K562 (cell line): Measurements from ENCODE around the gene GFOD2. TPM values are rescaled to one million over a fixed set of nuclear protein-coding genes. Genes with fewer than 3 reads are reported as not detected.

Experiments
- ASH1L ChIP-seq: fragments of 450-650 bp; IDR thresholded peaks from 2 replicates; pipeline ENCODE4 v1.6.1; 2018; ENCODE audit warnings: borderline replicate concordance, mild to moderate bottlenecking, low read depth; ENCODE audit not compliant: partially characterized antibody
- CC2D1A ChIP-seq: fragments of 450-650 bp; IDR thresholded peaks from 2 replicates; pipeline ENCODE4 v1.6.1; 2017; ENCODE audit warnings: mild to moderate bottlenecking
- CSDE1 ChIP-seq, 2 experiments: fragments of 450-650 bp; IDR thresholded peaks; 2 replicates each; pipeline ENCODE4 v1.6.1; 2016; ENCODE audit warnings: mild to moderate bottlenecking in 1 of 2
- POLR2AphosphoS2 ChIP-seq: IDR thresholded peaks from 2 replicates; pipeline ENCODE4 v1.6.1; 2012; ENCODE audit warnings: low read length, improper control_type of control experiment
- PTTG1 ChIP-seq: fragments of 450-650 bp; IDR thresholded peaks from 2 replicates; pipeline ENCODE4 v1.6.1; 2016; ENCODE audit warnings: low read depth, mild to moderate bottlenecking, missing genetic modification characterization, missing compliant biosample characterization
- RBBP5 ChIP-seq: fragments of 200-600 bp; sonication (generic); IDR thresholded peaks from 2 replicates; pipeline ENCODE4 v1.6.1; 2012; ENCODE audit warnings: borderline replicate concordance, mild to moderate bottlenecking, low read length, control low read depth, inconsistent platforms; ENCODE audit not compliant: insufficient read depth, poor library complexity, severe bottlenecking
- RUNX1 ChIP-seq: sonication (generic); IDR thresholded peaks from 2 replicates; pipeline ENCODE4 v1.6.1; 2016; ENCODE audit warnings: antibody characterized with exemption, low read depth
- SIN3A ChIP-seq, 2 experiments: fragments of 150-350 bp in 1 of 2; IDR thresholded peaks; 2 replicates each; pipeline ENCODE4 v1.6.1; 2011 to 2016; ENCODE audit warnings: borderline replicate concordance in 2 of 2, low read depth in 2 of 2, low read length in 2 of 2, mild to moderate bottlenecking in 2 of 2, moderate library complexity in 2 of 2; ENCODE audit not compliant: control insufficient read depth in 1 of 2
- SMARCE1 ChIP-seq: fragments of 450-650 bp; IDR thresholded peaks from 2 replicates; pipeline ENCODE4 v1.7.1; 2016; ENCODE audit warnings: mild to moderate bottlenecking
- ZNF347 ChIP-seq: fragments of 450-650 bp; formaldehyde crosslinking; IDR thresholded peaks from 2 replicates; pipeline ENCODE4 v1.4.0; 2020; ENCODE audit warnings: low read depth, mild to moderate bottlenecking, moderate library complexity
- polyA plus RNA-seq, 8 experiments: library from polyadenylated mRNA; depleted of rRNA in 4 of 8; stranded (reverse) in 5 of 8; unstranded in 3 of 8; fragments of >200 nt; fragmentation: Nextera tagmentation in 2 of 8; fragmentation: Illumina TruSeq in 1 of 8; extraction: Ambion mirVana in 2 of 8; extraction: Trizol in 1 of 8; gene quantifications; 2 replicates each; pipeline versions ENCODE4 v1.2.1 to v1.2.3, GENCODE V29; 2011 to 2014; ENCODE audit warnings: inconsistent platforms in 1 of 8, missing spikeins in 1 of 8
- total RNA-seq, 7 experiments: library from RNA; depleted of rRNA in 6 of 7; stranded (reverse); fragments of >200 nt in 6 of 7; fragmentation: Illumina TruSeq in 2 of 7; extraction: Trizol in 2 of 7; gene quantifications; 2 replicates each; pipeline versions ENCODE4 v1.2.1 to v1.2.3, GENCODE V29; 2011 to 2021; ENCODE audit warnings: low replicate concordance in 1 of 7
- TF ChIP-seq, protein P1 (sequence below): fragments of 200-600 bp; sonication (generic); IDR thresholded peaks from one replicate; pipeline ENCODE4 v1.6.1; 2012; ENCODE audit warnings: mild to moderate bottlenecking, low read depth, low read length, inconsistent platforms
- TF ChIP-seq, protein P2 (sequence below): sonication (generic); formaldehyde crosslinking; IDR thresholded peaks from 2 replicates; pipeline ENCODE4 v1.8.1; 2023; ENCODE audit warnings: mild to moderate bottlenecking, missing genetic modification reagents, moderate library complexity

The GFOD2 gene
- total and polyA plus RNA-seq, 9 of the 15 experiments (the other 6 are each of a cell fraction or from before 2014, with no cell fraction given): 1.9 to 15.8 (median 11.1) TPM

DNA sequence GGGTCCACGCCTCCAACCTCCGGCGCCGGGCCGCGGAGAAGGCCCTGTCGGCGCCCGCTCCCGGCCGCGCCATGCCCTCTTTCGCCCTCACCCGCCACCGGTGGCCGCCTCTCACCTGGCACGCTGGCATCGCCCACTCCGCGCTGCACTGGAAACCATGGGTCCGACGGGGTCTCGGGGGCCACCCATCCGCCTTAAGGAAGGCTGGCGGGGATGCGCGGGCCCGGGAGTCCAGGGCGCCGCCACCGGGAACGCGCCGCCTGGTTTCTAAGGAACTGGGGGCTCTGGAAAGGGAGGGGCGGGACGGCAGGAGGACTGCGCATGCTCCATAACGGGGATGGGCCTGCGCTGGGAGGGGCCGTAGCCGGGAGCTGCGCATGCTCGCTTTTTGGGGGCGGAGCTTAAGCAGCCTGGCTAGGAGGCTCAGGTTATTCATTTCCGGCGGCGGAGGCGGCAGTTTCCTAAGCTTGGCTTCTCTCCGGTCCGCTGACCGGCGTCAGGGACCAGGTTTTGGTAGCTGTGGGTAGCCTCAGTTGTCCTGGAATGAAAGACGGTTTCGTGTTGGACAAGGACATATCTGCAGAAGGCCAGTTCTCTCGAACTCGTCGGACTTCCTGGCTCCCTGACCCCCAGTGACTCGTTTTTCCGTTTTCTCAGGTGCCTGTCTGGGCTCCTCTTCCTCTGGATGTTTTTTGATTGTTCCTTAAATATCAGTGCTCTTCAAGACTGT lies at the start of gene GFOD2 (continued):
- TF ChIP-seq, protein P1, sequence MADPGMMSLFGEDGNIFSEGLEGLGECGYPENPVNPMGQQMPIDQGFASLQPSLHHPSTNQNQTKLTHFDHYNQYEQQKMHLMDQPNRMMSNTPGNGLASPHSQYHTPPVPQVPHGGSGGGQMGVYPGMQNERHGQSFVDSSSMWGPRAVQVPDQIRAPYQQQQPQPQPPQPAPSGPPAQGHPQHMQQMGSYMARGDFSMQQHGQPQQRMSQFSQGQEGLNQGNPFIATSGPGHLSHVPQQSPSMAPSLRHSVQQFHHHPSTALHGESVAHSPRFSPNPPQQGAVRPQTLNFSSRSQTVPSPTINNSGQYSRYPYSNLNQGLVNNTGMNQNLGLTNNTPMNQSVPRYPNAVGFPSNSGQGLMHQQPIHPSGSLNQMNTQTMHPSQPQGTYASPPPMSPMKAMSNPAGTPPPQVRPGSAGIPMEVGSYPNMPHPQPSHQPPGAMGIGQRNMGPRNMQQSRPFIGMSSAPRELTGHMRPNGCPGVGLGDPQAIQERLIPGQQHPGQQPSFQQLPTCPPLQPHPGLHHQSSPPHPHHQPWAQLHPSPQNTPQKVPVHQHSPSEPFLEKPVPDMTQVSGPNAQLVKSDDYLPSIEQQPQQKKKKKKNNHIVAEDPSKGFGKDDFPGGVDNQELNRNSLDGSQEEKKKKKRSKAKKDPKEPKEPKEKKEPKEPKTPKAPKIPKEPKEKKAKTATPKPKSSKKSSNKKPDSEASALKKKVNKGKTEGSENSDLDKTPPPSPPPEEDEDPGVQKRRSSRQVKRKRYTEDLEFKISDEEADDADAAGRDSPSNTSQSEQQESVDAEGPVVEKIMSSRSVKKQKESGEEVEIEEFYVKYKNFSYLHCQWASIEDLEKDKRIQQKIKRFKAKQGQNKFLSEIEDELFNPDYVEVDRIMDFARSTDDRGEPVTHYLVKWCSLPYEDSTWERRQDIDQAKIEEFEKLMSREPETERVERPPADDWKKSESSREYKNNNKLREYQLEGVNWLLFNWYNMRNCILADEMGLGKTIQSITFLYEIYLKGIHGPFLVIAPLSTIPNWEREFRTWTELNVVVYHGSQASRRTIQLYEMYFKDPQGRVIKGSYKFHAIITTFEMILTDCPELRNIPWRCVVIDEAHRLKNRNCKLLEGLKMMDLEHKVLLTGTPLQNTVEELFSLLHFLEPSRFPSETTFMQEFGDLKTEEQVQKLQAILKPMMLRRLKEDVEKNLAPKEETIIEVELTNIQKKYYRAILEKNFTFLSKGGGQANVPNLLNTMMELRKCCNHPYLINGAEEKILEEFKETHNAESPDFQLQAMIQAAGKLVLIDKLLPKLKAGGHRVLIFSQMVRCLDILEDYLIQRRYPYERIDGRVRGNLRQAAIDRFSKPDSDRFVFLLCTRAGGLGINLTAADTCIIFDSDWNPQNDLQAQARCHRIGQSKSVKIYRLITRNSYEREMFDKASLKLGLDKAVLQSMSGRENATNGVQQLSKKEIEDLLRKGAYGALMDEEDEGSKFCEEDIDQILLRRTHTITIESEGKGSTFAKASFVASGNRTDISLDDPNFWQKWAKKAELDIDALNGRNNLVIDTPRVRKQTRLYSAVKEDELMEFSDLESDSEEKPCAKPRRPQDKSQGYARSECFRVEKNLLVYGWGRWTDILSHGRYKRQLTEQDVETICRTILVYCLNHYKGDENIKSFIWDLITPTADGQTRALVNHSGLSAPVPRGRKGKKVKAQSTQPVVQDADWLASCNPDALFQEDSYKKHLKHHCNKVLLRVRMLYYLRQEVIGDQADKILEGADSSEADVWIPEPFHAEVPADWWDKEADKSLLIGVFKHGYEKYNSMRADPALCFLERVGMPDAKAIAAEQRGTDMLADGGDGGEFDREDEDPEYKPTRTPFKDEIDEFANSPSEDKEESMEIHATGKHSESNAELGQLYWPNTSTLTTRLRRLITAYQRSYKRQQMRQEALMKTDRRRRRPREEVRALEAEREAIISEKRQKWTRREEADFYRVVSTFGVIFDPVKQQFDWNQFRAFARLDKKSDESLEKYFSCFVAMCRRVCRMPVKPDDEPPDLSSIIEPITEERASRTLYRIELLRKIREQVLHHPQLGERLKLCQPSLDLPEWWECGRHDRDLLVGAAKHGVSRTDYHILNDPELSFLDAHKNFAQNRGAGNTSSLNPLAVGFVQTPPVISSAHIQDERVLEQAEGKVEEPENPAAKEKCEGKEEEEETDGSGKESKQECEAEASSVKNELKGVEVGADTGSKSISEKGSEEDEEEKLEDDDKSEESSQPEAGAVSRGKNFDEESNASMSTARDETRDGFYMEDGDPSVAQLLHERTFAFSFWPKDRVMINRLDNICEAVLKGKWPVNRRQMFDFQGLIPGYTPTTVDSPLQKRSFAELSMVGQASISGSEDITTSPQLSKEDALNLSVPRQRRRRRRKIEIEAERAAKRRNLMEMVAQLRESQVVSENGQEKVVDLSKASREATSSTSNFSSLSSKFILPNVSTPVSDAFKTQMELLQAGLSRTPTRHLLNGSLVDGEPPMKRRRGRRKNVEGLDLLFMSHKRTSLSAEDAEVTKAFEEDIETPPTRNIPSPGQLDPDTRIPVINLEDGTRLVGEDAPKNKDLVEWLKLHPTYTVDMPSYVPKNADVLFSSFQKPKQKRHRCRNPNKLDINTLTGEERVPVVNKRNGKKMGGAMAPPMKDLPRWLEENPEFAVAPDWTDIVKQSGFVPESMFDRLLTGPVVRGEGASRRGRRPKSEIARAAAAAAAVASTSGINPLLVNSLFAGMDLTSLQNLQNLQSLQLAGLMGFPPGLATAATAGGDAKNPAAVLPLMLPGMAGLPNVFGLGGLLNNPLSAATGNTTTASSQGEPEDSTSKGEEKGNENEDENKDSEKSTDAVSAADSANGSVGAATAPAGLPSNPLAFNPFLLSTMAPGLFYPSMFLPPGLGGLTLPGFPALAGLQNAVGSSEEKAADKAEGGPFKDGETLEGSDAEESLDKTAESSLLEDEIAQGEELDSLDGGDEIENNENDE: no peak
- no peak for TF ChIP-seq CSDE1 (IDR thresholded peaks at IDR 0.05)
- TF ChIP-seq CC2D1A: peak; percentile 100
- TF ChIP-seq, protein P2, sequence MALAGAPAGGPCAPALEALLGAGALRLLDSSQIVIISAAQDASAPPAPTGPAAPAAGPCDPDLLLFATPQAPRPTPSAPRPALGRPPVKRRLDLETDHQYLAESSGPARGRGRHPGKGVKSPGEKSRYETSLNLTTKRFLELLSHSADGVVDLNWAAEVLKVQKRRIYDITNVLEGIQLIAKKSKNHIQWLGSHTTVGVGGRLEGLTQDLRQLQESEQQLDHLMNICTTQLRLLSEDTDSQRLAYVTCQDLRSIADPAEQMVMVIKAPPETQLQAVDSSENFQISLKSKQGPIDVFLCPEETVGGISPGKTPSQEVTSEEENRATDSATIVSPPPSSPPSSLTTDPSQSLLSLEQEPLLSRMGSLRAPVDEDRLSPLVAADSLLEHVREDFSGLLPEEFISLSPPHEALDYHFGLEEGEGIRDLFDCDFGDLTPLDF (CRISPR knock-in tag): no peak
- peak; percentile 68; the same call in 1 of the 2 replicates for TF ChIP-seq POLR2AphosphoS2
- TF ChIP-seq SMARCE1: no peak
- peak; percentile 1 to 63; a peak in 3 of 4 replicates for TF ChIP-seq SIN3A (IDR thresholded peaks at IDR 0.05; ENCODE audit: borderline replicate concordance in 2 of 2, control insufficient read depth in 1 of 2, low read depth in 2 of 2, low read length in 2 of 2)
- peak; percentile 89 for TF ChIP-seq RBBP5
- no peak for TF ChIP-seq PTTG1
- no peak for TF ChIP-seq ZNF347
- no peak for TF ChIP-seq ASH1L
- TF ChIP-seq RUNX1: no peak
